Activated naive CD4-positive, alpha-beta T cell (primary cell): Measurements from ENCODE around the gene BTF3.
"Not testable (repeated sequence)": the region's sequence is repeated elsewhere in the genome, so short reads cannot be mapped to it uniquely, and the experiment has no call there.

Experiments
- DNase-seq, 4 experiments: peaks; one replicate each; lab custom pipeline; 2025; lab: John Stamatoyannopoulos, UW

BTF3 gene

DNA sequence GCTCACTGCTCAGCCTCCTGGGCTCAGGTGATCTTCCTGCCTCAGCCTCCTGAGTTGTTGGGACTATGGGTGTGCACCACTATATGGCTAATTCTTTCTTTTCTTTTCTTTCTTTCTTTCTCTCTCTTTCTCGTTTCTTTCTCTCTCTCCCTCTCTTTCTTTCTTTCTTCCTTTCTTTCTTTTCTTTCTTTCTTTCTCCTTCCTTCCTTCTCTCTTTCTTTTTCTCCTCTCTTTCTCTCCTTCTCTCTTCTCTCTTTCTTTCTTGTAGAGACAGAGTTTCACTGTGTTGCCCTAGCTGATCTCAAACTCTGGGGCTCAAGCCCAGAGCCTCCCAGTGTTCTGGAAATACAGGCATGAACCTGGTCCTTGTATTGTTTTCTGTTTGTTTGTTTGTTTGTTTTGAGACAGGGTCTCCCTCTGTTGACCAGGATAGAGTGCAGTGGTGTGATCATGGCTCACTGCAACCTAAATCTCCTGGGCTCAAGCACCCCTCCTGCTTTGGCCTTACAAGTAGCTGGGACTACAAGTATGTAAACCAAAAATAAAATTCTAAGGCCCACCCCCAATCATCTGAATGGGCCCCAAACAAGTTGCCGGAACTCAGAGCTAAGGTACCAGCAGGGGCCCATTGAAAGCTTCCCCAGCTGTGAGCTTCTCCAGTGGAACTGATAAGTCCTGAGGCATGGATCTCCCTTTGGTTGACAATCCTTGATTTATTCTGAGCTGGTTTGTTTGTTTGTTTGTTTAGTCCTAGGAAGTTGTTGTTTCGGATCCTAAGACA, 11.9 kb upstream of the BTF3 start:
- no peak for DNase-seq

DNA sequence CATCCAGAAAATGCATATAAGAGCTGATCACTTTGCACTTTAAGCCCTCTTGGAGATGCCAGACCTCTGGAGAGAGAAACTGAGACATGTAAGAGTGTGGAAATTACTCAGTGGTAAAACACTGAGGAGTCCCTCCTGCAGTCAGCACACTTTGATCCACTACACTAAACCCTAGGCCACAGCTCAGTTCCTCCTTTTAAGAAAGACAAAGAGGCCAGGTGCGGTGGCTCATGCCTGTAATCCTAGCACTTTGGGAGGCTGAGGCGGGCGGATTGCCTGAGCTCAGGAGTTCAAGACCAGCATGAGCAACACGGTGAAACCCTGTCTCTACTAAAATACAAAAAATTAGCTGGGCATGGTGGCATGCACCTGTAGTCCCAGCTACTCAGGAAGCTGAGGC, 11.0 kb upstream of the BTF3 start:
- not testable (repeated sequence) for DNase-seq

DNA sequence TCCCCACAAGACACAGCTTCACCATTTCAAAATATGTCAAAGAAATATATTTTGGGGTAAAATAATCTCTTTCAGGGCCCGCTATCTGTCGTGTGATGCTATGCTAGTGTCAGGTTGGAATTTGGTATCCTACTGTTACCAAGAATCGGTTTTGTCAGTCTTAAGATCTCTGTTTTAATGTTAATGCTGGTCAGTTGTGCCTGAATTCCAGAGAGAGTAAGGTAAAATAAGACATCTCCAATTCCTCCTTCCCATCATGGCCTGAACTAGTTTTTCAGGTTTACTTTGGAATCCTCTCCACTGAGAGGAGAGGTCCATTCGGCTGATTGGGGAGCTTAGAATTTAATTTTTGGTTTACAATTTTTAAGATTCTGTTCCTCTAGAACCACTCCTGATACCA, 10.4 kb upstream of the BTF3 start:
- no peak for DNase-seq

DNA sequence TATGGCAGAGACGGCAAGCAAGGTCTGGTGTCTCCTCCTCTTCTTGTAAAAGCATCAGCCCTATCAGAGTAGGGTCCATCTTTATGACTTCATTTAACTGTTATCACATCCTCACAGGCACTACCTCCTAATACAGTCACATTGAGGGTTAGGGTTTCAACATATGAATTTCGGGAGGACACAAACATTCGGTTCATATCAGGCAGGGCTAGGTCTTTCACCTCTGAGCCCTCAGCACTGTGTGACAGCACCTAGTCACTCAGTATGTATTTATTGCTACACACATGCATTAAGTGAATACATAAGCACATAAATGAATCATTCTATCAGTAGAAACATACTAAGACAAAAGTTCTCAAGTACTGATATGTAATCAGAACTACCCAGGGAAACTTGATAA, 9.4 kb upstream of the BTF3 start:
- DNase-seq, result no peak

DNA sequence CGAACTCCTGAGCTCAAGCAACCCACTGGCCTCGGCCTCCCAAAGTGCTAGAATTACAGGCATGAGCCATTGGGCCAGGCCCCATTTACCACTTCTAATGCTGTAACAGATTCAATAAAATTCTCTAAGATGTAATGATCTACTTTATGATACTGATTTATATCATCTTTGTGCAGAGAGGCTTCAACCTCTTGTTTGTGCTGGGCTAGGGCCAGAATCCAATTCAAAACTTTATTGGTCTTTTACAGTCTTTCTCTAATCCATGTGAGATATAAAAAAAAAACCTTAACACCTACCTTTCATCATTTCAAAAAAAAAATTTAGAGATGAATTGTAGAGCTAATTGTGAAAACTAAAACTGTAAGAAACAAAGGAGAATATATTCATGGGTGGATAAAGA, 8.2 kb upstream of the BTF3 start:
- DNase-seq, result no peak

DNA sequence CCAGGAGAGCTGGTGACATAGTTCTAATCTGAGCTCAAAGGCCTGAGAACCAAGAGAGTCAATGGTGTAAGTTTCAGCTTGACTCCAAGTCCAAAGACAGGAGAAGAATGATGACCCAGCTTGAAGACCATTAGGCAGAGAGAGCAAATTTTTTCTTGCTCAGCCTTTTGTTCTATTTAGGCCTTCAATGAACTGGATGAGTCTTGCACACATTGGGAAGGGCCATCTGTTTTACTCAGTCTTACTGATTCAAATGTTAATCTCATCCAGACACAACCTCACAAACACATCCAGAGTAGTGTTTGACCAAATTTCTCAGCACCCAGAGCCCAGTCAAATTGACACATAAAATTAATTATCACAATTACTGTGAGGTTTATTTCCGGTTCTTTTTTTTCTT, 7.1 kb upstream of the BTF3 start:
- no peak for DNase-seq

DNA sequence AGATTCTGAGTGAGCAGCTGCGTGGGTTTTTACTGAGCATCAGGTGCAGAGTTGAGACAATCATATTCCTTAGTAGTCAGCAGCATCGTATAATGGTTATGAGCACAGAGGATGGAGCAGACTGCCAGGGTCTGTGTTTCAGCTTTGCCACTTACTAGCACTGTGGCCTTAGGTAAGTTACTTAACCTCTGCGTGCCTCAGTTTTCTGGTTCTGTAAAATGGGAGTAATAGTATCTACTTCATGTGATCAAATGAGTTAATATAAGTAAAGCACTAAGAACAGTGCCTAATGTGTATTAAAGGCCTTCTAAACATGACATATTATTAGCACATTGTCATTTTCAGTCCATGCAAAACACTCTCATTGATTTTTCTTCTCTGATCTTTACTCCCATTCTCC, 4.8 kb upstream of the BTF3 start:
- no peak for DNase-seq

DNA sequence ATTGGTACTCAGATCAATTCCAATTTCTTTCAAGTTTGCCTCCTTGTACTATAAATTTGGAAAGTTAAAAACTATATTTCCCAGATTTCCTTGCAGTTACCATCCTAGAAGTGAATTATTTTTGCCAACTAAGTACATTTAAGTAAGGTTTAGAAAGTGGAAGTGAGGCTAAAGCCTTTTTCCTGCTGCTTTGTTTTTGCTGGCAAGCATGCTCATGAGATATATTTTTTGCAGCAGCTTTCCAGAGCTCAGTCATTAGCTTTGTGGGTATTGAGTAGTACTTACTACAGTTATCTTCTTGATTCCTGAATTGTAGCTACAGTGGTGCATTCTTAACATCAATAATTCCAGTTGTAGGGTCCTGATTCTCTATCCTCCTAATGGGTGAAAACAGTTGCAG, 3.5 kb upstream of the BTF3 start:
- no peak for DNase-seq

DNA sequence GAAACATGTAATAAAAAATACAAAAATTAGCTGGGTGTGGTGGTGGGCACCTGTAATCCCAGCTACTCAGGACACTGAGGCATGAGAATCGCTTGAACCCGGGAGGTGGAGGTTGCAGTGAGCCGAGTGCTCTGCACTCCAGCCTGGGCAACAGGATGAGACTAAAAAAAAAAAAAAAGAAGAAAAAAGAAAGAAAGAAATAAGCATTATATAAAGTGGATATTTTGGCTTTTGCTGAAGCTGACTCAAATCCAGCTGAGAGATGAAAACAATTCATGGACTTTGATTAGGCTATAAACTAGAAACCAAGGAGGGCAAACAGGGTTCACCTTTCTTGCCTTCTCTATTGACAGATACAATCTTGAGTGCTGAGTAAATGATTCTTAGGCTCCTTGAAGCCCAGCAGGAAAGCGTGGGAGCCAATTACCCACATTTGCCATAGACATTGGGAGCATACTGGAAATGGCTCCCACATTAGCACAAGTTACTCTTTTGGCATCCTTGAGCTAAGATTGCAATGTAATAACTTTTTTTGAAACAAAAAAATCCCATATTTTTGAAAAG, 2.4 kb upstream of the BTF3 start:
- DNase-seq, result no peak

DNA sequence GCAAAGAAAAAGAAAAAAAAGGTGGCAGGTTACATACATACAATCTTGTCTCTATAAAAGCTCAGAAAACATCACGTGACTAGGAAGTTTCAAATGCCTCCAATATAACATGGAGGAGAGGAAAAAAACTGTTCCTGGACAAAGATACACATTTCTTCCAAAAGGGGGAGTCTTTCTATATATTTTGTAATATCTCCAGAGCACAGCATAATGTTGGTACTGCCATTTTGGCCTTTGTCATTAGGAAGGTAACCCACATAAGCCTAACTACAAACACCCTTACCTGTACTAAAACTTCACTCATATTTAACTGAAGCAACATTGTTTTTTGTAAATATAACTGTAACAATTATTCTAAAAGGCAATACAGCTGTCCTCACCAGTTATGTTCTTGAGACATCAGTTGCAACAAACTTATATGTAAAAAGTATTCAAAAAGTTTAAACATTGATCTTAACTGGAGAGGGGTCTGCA, 1.2 kb upstream of the BTF3 start:
- no peak for DNase-seq

DNA sequence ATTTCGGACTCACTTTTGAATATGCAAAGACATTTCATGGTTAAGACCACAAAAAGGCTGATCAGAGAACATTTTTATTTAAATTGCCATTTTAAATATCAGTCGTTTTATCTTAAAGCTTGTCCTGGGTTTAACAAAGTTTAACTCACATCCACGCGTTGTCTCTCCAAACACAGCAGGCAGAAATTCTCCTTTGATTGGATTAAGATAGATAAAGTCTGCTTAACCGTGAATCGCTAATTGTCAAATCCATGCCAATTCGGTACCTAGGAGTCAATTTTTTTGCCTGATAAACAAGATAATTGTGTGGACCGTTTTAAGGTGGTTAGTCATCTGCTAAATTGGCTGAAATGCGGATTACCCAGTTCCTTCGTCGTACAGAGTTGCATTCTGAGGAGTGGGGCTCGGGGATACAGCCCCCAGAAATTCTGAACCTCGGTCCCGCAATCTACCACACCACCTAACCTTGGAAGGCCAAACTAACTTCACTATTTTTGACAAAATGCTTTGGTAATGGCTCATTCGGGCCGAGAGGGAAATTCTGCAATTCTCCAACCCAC, 665 bp upstream of the BTF3 start:
- DNase-seq, result no peak

DNA sequence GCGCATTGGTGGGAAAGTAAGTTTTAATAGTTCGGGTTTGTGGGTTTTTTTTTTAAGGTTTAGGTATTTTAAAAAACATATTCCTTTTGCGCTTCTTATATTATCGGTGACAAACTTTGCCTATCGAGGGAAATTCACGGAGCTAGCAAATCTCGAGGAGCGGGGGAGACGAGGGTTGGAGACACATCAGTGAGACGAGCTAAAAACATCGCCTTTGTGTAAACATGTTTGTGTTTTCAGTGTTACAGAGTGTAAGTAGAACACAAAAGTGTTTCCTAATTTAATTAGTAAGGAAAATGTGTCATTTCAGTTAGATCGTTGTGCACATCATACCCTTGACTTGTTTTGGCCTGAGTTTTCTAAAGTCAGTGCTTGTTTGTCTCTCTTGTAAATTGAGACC, 945 bp downstream of the BTF3 start:
- no peak for DNase-seq

DNA sequence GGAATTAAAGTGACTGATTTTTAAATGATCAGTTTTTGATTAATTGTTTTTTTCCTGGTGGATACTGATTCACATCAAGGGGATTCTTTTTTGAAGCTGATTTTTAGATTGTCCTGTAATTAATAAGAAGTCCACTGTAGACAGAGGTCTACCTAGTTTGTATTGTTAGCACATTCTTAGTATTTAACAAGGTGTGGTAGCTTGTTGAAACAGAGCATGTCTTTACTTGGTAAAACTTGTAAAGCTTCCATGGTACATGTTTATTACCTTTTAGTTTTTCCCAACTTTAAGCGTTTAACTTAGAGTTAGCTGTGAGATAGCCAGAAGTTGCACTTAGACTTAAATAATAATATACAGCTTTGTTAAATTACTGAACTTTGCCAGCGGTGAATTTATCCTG, 1.5 kb downstream of the BTF3 start:
- DNase-seq, result no peak

DNA sequence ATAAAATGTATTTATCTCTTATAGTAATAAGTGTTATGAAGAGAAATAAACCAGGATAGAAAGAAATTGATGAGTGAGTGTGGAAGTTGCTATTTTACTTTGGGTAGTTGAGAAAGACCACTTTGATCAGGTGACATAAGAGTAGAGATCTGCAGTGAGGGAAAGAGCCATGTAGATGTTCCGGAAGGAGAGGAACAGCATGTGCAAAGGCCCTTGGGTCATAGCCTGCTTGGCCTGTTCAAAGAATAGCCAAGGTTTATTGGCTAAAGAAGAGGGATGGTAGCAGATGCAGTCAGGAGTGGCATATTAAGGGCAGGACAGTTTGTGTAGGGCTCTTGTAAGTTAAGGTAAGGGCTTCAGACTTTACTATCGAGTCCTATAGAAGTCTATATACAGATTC, 3.2 kb downstream of the BTF3 start:
- no peak for DNase-seq

DNA sequence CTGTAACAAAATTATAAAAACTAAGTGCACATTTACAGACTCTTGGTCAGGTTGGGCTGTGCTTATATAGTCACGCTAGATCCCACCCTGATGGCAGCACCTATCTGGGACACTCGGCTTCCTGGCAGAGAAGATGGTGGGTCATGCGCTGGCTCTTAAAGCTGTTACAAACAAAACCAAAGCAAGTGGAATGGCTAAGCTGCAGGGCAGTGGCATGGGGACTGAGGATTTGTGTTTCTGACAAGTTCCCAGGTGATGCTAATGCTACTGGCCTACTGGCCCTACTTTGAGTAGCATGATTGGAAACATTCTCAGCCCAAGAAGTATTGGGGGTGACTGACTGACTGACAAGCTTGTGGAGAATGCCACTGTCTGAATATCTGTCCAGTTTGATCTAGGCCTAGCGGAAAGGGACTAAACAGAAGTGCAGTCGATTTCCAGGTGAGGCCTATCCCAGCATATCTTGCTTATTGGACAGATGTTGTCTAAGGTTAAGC, 8.3 kb downstream of the BTF3 start:
- DNase-seq, result no peak

DNA sequence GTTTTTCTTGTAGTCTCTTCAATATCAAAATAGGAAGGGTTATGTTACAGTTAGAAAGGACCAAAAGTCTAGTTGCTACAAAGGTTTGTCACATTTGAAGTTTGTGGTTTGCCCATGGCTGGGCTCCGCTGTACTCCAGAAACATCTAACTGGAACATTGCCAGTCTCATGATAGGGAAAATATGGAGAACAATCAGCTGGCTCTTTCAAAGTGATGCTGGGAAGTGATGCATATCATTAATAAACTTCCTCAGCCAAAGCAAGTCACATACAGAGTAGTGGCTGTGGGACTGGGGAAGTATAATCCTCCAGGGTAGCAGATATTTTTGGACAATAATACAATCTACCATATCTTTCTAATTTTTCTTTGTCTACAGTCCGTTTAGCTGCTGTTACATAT, 8.8 kb downstream of the BTF3 start:
- DNase-seq, result no peak

DNA sequence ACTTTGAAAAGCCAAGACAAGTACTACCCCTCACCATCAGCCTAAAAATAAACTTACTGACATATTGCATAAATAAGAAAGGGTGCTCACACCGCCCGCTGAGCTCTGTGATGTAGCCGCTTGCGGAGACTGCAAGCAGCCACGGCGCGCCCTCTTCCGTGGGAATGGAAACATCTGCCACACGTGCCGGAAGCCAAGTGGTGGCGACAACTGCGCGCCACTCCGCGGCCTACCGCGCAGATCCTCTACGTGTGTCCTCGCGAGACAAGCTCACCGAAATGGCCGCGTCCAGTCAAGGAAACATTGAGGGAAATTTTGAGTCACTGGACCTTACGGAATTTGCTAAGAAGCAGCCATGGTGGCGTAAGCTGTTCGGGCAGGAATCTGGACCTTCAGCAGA, 10.3 kb downstream of the BTF3 start:
- DNase-seq, result not testable (repeated sequence)

DNA sequence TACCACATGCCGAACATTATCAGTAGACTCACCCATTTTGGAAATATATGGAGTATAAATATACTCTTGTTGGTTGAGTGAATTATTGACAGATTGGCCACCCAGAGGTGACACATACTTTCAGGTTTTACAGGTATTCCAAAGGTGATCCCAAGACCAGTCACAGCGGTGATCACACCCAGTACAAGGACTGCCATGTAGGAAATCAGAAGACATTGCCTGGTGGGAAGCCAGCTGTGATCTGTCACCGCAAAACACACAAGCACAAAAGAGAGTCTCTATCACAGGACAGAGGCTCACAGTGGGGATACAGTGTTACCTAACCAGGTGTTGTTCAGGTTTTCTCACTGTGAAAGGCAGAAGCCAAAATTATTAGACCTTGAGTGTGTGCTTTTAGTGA, 15.8 kb downstream of the BTF3 start:
- DNase-seq, result no peak

DNA sequence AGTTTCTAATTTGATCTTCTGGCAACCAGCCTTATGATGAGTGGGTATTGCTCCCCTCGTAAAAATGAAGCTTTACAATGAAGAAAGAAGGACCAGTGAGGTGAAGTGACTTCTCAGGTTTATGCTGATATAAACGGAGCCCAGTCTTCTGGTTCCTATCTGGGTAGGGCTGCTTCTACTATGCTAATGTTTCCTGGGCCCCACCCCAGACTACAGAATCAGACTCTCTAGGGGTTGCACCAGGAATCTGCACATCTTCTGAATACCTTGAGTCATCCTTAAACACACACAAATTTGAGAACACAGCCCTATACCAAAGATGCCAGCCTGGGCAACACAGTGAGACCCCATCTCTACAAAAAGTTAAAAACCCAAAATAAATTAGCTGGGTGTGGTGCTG, 16.2 kb downstream of the BTF3 start:
- DNase-seq, result no peak

DNA sequence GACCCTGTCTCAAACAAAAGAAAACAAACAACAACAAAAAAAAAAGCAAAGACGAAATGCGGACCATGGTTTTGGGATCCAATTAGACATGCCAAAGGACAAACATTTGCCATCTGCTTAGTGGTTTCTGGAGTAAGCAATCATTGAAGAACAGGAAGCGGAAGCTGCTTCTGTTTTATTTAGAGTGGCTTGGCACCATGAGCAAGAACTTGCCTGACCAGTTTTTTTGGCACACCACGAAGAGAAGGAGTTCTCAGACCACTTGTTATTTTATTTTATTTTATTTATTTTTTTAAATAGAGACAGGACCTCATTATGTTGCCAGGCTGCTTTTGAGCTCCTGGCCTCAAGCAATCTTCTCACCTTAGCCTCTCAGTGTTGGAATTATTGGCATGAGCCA, 17.0 kb downstream of the BTF3 start:
- no peak for DNase-seq

DNA sequence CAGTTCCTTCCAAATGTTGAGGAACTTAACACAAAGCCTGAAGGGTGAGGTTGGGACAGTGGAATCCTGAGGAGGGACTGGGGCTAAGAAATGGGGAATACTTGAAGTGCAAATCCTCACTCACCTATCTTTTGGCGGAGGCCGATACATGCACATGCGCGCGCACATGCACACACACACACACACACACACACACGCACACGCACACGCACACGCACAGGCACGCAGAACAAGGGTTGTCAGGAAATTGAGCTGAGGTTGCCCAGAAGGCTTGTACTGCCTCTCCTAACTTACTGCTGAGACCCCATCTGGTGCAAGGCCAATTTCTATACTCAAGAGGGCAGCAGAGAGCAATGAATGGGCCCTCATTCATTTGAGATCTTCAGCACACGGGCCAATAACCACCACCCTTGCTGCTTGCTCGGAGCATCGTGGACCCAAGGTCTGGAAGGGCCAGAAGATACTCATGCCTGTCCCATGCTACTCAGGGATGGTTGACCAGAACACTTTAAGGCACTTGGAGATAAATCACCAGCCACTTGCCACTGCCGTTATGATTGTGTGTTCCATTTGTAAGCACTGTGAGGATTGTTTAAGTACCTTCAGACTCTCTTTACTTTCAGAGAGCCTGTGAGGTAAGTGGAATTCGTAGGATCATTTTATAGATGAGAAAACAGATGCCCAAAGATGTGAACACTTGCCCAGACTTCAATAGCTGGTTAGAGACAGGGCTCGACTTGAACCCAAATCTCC, 21.5 kb downstream of the BTF3 start:
- peak in 3 of 4 experiments; percentile 4 to 47 (median 25) for DNase-seq

DNA sequence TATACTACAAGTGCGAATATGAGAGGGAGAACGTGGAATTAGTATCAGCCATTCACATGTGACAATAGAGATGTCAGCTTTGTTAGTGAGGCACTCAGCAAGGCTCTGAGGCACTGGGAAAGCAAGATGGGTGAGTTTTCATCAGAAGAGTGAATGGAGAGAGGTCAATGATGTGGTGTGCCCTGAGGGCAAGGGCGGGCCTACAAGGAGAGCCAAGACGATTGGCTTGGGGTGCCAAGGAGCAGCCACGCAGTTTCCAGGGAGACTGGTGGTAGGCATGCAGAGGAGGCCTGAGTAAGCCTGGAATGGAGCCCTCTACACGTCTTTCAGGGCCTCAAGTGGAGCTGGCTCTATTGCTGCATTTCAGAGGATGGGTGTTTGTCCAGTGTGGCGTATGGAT, 24.7 kb downstream of the BTF3 start:
- DNase-seq, result no peak

DNA sequence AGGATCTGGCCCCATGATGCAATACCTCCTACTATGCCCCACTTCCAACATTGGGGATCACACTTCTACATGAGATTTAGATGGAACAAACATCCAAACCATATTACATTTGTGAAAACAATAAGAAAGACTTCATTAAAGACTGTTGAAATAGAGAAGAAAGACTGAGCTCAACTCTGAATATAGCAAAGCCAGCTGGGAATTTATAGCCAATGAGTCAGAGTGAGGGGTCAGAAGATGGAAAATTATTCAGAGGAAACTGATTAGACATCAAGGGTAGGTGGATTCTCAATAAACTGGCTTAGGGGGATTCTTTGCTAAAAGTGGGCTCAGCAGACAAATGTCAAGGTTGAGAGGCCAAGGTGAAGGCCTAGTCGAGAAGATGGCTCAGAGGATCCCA, 25.6 kb downstream of the BTF3 start:
- DNase-seq, result no peak
